ENCODE results near the gene ALG9.
A peak's percentile ranks its signal among the peaks of the same experiment; 100 is the strongest.

Gene ALG9

DNA sequence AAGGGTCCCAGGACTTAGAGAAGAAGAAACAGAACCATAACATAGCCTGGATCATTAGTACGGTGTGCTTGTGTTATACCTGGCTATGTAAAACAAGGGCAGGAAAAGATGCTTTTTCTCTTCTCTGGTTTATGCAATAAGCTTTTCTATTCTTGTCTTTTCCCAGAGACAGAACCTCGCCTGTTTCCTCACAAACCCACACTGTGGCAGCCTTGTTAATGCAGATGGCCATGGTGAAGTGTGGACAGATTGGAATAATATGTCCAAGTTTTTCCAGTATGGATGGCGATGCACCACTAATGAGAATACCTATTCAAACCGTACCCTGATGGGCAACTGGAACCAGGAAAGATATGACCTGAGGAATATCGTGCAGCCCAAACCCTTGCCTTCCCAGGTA lies 10.8 kb upstream of the ALG9 start:
- Histone ChIP-seq H3K36me3 (ENCODE audit: control insufficient read depth, insufficient read depth, low read length) (no peaks in the 10 kb centered on the region), H3K27me3 (ENCODE audit: control insufficient read depth, insufficient read depth, low read length) (no peaks in the 10 kb centered on the region), H3K9ac (no peak overlapping the region), H3K4me1 (no peaks in the 10 kb centered on the region), H3K27ac (no peak overlapping the region), H2AFZ (no peak overlapping the region), H3K79me2 (no peaks in the 10 kb centered on the region), H3K4me3 (ENCODE audit: low read depth, low read length) (no peak overlapping the region), H3K4me2 (ENCODE audit: low read length) (no peak overlapping the region), H3K9me3 (ENCODE audit: control insufficient read depth, low read length) (no peaks in the 10 kb centered on the region)
- TF ChIP-seq, protein P1, sequence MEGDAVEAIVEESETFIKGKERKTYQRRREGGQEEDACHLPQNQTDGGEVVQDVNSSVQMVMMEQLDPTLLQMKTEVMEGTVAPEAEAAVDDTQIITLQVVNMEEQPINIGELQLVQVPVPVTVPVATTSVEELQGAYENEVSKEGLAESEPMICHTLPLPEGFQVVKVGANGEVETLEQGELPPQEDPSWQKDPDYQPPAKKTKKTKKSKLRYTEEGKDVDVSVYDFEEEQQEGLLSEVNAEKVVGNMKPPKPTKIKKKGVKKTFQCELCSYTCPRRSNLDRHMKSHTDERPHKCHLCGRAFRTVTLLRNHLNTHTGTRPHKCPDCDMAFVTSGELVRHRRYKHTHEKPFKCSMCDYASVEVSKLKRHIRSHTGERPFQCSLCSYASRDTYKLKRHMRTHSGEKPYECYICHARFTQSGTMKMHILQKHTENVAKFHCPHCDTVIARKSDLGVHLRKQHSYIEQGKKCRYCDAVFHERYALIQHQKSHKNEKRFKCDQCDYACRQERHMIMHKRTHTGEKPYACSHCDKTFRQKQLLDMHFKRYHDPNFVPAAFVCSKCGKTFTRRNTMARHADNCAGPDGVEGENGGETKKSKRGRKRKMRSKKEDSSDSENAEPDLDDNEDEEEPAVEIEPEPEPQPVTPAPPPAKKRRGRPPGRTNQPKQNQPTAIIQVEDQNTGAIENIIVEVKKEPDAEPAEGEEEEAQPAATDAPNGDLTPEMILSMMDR (IDR thresholded peaks at IDR 0.05), result no peak

DNA sequence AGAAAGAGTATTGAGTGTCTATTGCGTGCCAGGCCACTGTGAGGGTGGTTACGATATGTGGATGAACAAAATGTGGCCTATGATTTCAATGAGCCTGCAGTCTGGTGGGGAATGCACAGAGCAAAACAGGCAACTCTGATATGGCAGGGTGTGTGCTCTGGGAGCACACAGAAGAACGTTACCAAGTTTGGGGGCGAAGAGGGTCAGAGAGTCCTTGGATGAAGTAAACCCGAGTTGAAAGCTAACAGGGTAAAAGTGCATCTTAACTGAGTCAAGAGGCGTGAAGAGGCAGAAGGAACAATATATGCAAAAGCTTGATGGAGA lies 8.2 kb upstream of the ALG9 start:
- H3K79me2 ChIP-seq, result no peaks in the 10 kb centered on the region
- H3K4me3 ChIP-seq (ENCODE audit: low read depth, low read length), result peak overlapping the region; percentile 69
- H3K4me2 ChIP-seq (ENCODE audit: low read length), result peak overlapping the region; percentile 70
- H3K4me1 ChIP-seq, result no peaks in the 10 kb centered on the region
- TF ChIP-seq, protein P1 (IDR thresholded peaks at IDR 0.05), result no peak
- H3K9me3 ChIP-seq (ENCODE audit: control insufficient read depth, low read length), result no peaks in the 10 kb centered on the region
- H3K27me3 ChIP-seq (ENCODE audit: control insufficient read depth, insufficient read depth, low read length), result no peaks in the 10 kb centered on the region
- peak overlapping the region; percentile 91 for H2AFZ ChIP-seq
- peak overlapping the region; percentile 29 for H3K9ac ChIP-seq
- H3K36me3 ChIP-seq (ENCODE audit: control insufficient read depth, insufficient read depth, low read length), result no peaks in the 10 kb centered on the region
- peak overlapping the region; percentile 100 for H3K27ac ChIP-seq

DNA sequence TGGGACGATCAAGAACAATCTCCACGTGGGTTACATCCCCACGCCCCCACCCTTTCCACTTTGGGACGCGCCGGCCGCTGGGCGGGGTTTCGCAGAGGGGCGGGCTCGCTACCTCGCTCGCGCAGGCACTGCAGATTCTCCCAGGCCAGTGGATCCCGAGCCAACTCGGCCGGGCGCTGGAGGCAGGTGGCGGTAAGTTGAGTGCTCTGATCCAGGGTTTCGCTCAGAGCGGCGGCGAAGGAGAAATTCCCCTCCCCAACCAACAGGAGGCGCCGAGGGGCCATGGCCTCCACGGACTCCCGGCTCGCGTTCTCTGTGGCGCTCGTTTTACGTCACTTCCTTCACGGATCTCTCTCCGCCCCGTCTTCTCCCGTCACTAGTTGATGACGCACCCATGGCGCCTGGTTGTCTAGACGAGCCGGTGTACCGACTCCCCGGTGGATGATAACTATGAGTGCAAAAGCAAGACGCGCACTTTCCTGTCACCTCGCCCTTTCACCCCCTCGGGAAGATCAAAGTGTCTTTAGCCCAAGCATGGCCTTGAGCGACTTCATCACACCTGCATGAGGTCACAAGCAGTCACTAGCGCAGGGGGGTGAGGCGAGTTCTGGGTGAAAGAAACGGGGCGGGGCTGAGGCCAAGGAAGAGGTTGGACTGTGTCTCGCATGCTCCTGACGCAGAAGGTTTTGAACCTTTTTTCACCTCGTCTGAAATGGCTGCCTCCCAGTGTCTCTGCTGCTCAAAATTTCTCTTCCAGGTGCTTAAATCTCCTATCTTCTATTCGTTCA lies 7.7 kb upstream of the ALG9 start, which contains the start of the genes CFAP68 and FDXACB1:
Gene CFAP68 (plus strand): TSS at position 693 of the 788 bp plus-strand sequence. CDS start 20 bp downstream, at position 713.
Gene FDXACB1 (minus strand): TSS at position 317 of the 788 bp plus-strand sequence. CDS start 33 bp downstream, at position 284.
- H3K27ac ChIP-seq, result peak within 1 kb of the TSS; percentile 100
- peak within 1 kb of the TSS; percentile 70 for H3K4me2 ChIP-seq (ENCODE audit: low read length)
- H3K4me3 ChIP-seq (ENCODE audit: low read depth, low read length), result peak within 1 kb of the TSS; percentile 69
- no peaks in the 10 kb centered on the region for H3K4me1 ChIP-seq
- no peaks in the 10 kb centered on the region for H3K79me2 ChIP-seq
- H3K36me3 ChIP-seq (ENCODE audit: control insufficient read depth, insufficient read depth, low read length), result no peaks in the 10 kb centered on the region
- H3K9me3 ChIP-seq (ENCODE audit: control insufficient read depth, low read length), result no peaks in the 10 kb centered on the region
- peak within 1 kb of the TSS; percentile 29 for H3K9ac ChIP-seq
- TF ChIP-seq, protein P1 (IDR thresholded peaks at IDR 0.05), result peak; percentile 91
- peak within 1 kb of the TSS; percentile 91 for H2AFZ ChIP-seq
- no peaks in the 10 kb centered on the region for H3K27me3 ChIP-seq (ENCODE audit: control insufficient read depth, insufficient read depth, low read length)

DNA sequence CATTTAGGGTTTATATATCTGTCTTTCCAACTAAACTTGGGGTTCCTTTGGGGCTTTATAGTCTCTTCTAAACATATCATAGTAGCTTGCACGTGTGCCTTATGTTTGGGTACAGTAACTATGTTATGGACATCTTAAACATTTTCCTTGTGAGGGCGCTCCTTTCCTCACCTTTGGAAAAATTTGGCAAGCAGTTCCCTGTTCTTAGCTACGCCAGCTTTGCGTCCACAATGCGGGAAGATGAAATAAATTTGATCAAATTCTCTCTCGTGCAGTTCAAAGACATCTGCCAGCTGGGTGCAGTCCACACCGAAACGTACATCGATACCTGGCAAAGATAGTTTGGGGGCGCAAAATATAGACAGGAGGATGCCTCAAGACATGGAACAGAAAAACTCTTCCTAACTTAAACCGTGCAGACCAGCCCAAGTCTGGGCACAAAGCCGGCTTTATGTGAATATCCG lies 7.0 kb upstream of the ALG9 start:
- Histone ChIP-seq H3K27me3 (ENCODE audit: control insufficient read depth, insufficient read depth, low read length) (no peaks in the 10 kb centered on the region), H3K4me2 (ENCODE audit: low read length) (peak overlapping the region; percentile 69), H3K36me3 (ENCODE audit: control insufficient read depth, insufficient read depth, low read length) (no peaks in the 10 kb centered on the region), H2AFZ (peak overlapping the region; percentile 91), H3K9me3 (ENCODE audit: control insufficient read depth, low read length) (no peaks in the 10 kb centered on the region), H3K79me2 (no peaks in the 10 kb centered on the region), H3K9ac (no peak overlapping the region), H3K27ac (peak overlapping the region; percentile 100), H3K4me3 (ENCODE audit: low read depth, low read length) (peak overlapping the region; percentile 69), H3K4me1 (no peaks in the 10 kb centered on the region)
- TF ChIP-seq, protein P1 (IDR thresholded peaks at IDR 0.05), result no peak
